Upper lobe of left lung (tissue), 6 donors: ENCODE results near the gene GASK1A. TPM values are rescaled to one million over a fixed set of nuclear protein-coding genes. Genes with fewer than 3 reads are reported as not detected.

Experiments used
- ATAC-seq, 2 donors: fragments of 200-7000 bp; cut with Tn5 transposase; one replicate each; pipeline ENCODE4 v1.9.1; 2022; ENCODE audit warnings: mild to moderate bottlenecking in 2 of 2, moderate library complexity in 2 of 2; ENCODE audit not compliant: low FRiP score in 2 of 2
- DNase-seq, 2 donors: peaks; one replicate each; pipeline ENCODE4 v3.0.0-alpha.2; 2019 to 2020
- H3K27ac ChIP-seq, 4 donors: fragments of 200-600 bp; sonication (generic); one replicate each; pipeline ENCODE4 v1.5.1; 2016 to 2019
- H3K27me3 ChIP-seq, 4 donors: fragments of 200-600 bp; sonication (generic); one replicate each; pipeline ENCODE4 v1.5.1; 2017 to 2019
- H3K36me3 ChIP-seq, 4 donors: fragments of 200-600 bp; sonication (generic); one replicate each; pipeline ENCODE4 v1.5.1; 2016 to 2019
- H3K4me1 ChIP-seq, 4 donors: fragments of 200-600 bp; sonication (generic); one replicate each; pipeline ENCODE4 v1.5.1; 2018 to 2019
- H3K4me3 ChIP-seq, 4 donors: fragments of 200-600 bp; sonication (generic); one replicate each; pipeline ENCODE4 v1.5.1; 2017 to 2019; ENCODE audit warnings: mild to moderate bottlenecking in 2 of 4, moderate library complexity in 1 of 4
- H3K9me3 ChIP-seq, 4 donors: fragments of 200-600 bp; sonication (generic); one replicate each; pipeline ENCODE4 v1.5.1; 2018 to 2019
- EP300 ChIP-seq, 4 donors: sonication (generic); formaldehyde crosslinking; IDR thresholded peaks; one replicate each; pipeline ENCODE4 v1.5.1; 2017; ENCODE audit warnings: antibody characterized with exemption in 4 of 4, control low read depth in 2 of 4
- POLR2A ChIP-seq, 4 donors: fragments of 450-650 bp; IDR thresholded peaks; one replicate each; pipeline ENCODE4 v1.5.1; 2016 to 2017; ENCODE audit warnings: antibody characterized with exemption in 4 of 4, mild to moderate bottlenecking in 2 of 4
- POLR2AphosphoS5 ChIP-seq, 2 donors: sonication (generic); formaldehyde crosslinking; IDR thresholded peaks; one replicate each; pipeline ENCODE4 v1.5.1; 2017; ENCODE audit warnings: antibody characterized with exemption in 2 of 2
- WGBS, 2 donors: methylation state at CpG; one replicate each; pipeline ENCODE4 v1.1.5; 2017 to 2018; 5-methylcytosine and 5-hydroxymethylcytosine counted together
- total RNA-seq, 6 donors: library from RNA; depleted of rRNA in 4 of 6; stranded (reverse); fragments of >200 nt in 4 of 6; gene quantifications; one replicate each; pipeline versions ENCODE4 v1.1.0 to v1.2.1, GENCODE V29; 2016 to 2021
- TF ChIP-seq, protein P1 (sequence below), 6 experiments: fragments of 450-650 bp in 4 of 6; fragments of 200-600 bp in 2 of 6; sonication (generic) in 2 of 6; IDR thresholded peaks; one replicate each; pipeline ENCODE4 v1.5.1; 2016 to 2019; ENCODE audit warnings: antibody characterized with exemption in 6 of 6
- donor health status: DM: no; HTN: no; CAD: no; lungs with moderate emphysema.
- donor health status: DM: no; HTN: yes; CAD: no; lungs with severe emphysema.

The GASK1A gene
- total RNA-seq, 6 donors from 2014 or later: 2.5 to 9.4 (median 7.7) TPM

DNA sequence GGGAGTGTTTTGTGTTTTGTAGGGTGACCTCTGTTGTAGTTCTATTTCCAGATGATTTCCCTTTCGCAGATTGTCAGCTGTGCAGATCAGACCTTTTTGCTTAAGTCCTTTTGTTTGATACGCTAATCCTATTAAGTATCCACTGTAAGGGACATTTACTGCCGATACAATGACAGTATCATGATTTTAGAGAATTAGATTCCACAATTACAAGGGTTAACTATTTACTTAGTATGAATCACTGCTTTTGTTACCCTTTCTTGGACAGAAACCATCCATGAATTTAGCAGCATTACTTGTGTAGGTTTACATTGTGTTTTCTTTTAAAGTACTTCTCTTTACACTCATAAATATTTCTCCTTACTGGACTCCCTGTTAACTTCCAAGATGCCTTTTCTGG, 41.8 kb upstream of the GASK1A start:
- DNase-seq: no peak
- Histone ChIP-seq H3K27me3 (no peaks in the 10 kb centered on the region), H3K4me3 (no peak overlapping the region), H3K9me3 (no peaks in the 10 kb centered on the region), H3K27ac (no peak overlapping the region), H3K36me3 (no peaks in the 10 kb centered on the region), H3K4me1 (no peaks in the 10 kb centered on the region)
- 95 to 97% methylated on average over 3 of the region's 3 CpGs for WGBS, 2 donors
- TF ChIP-seq EP300 (IDR thresholded peaks at IDR 0.05) (no peak), POLR2A (IDR thresholded peaks at IDR 0.05) (no peak), POLR2AphosphoS5 (IDR thresholded peaks at IDR 0.05) (no peak)
- TF ChIP-seq, protein P1, sequence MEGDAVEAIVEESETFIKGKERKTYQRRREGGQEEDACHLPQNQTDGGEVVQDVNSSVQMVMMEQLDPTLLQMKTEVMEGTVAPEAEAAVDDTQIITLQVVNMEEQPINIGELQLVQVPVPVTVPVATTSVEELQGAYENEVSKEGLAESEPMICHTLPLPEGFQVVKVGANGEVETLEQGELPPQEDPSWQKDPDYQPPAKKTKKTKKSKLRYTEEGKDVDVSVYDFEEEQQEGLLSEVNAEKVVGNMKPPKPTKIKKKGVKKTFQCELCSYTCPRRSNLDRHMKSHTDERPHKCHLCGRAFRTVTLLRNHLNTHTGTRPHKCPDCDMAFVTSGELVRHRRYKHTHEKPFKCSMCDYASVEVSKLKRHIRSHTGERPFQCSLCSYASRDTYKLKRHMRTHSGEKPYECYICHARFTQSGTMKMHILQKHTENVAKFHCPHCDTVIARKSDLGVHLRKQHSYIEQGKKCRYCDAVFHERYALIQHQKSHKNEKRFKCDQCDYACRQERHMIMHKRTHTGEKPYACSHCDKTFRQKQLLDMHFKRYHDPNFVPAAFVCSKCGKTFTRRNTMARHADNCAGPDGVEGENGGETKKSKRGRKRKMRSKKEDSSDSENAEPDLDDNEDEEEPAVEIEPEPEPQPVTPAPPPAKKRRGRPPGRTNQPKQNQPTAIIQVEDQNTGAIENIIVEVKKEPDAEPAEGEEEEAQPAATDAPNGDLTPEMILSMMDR (IDR thresholded peaks at IDR 0.05): no peak
- no peak for ATAC-seq

- DNase-seq (no peak), ATAC-seq (no peak)
- 69 to 76% methylated on average over 1 of the region's 1 CpG for WGBS, 2 donors
- H3K4me1 ChIP-seq: no peaks in the 10 kb centered on the region
- no peak overlapping the region for H3K27ac ChIP-seq
- H3K27me3 ChIP-seq: no peaks in the 10 kb centered on the region
- no peak for TF ChIP-seq POLR2AphosphoS5 (IDR thresholded peaks at IDR 0.05)
- TF ChIP-seq EP300 (IDR thresholded peaks at IDR 0.05): no peak
- TF ChIP-seq POLR2A (IDR thresholded peaks at IDR 0.05): no peak
- TF ChIP-seq, protein P1 (IDR thresholded peaks at IDR 0.05): no peak
- no peaks in the 10 kb centered on the region for H3K36me3 ChIP-seq
- H3K9me3 ChIP-seq: no peaks in the 10 kb centered on the region
- no peak overlapping the region for H3K4me3 ChIP-seq
Measured at GRCh38 chr3:42942693-42943092, 36.4 kb upstream of the GASK1A start.

- Histone ChIP-seq H3K4me3 (no peak overlapping the region), H3K36me3 (no peaks in the 10 kb centered on the region), H3K27ac (no peak overlapping the region), H3K9me3 (no peaks in the 10 kb centered on the region), H3K4me1 (no peaks in the 10 kb centered on the region), H3K27me3 (no peaks in the 10 kb centered on the region)
- no peak for DNase-seq
- TF ChIP-seq POLR2AphosphoS5 (IDR thresholded peaks at IDR 0.05): no peak
- no peak for TF ChIP-seq EP300 (IDR thresholded peaks at IDR 0.05)
- no peak for TF ChIP-seq POLR2A (IDR thresholded peaks at IDR 0.05)
- TF ChIP-seq, protein P1 (IDR thresholded peaks at IDR 0.05): no peak
- WGBS, 2 donors: 77 to 80% methylated on average over 5 of the region's 5 CpGs
- no peak for ATAC-seq
Measured at GRCh38 chr3:42946050-42946449, 33.1 kb upstream of the GASK1A start.

DNA sequence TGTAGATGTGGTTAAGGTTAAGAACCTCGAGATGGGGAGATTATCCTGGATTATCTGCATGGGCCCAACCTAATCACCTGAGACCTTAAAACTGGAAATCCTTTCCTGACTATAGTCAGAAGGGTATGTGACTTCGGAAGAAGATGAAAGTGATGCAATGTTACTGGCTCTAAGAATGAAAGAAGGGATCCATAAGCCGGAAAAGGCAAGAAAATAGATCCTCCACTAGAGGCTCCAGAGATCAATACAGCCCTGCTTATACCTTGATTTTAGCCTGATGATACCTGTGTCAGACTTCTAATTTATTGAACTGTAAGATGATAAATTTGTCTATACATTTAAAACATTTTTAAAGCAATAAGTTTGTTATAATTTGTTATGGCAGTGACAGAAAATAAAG, 21.5 kb upstream of the GASK1A start:
- no peaks in the 10 kb centered on the region for H3K27me3 ChIP-seq
- DNase-seq (no peak), ATAC-seq (no peak)
- H3K27ac ChIP-seq: no peak overlapping the region
- no peaks in the 10 kb centered on the region for H3K36me3 ChIP-seq
- TF ChIP-seq POLR2A (IDR thresholded peaks at IDR 0.05): no peak
- no peak for TF ChIP-seq EP300 (IDR thresholded peaks at IDR 0.05)
- no peak for TF ChIP-seq POLR2AphosphoS5 (IDR thresholded peaks at IDR 0.05)
- TF ChIP-seq, protein P1 (IDR thresholded peaks at IDR 0.05): no peak
- 84 to 90% methylated on average over 3 of the region's 3 CpGs for WGBS, 2 donors
- no peaks in the 10 kb centered on the region for H3K9me3 ChIP-seq
- no peak overlapping the region for H3K4me3 ChIP-seq
- H3K4me1 ChIP-seq: no peaks in the 10 kb centered on the region

DNA sequence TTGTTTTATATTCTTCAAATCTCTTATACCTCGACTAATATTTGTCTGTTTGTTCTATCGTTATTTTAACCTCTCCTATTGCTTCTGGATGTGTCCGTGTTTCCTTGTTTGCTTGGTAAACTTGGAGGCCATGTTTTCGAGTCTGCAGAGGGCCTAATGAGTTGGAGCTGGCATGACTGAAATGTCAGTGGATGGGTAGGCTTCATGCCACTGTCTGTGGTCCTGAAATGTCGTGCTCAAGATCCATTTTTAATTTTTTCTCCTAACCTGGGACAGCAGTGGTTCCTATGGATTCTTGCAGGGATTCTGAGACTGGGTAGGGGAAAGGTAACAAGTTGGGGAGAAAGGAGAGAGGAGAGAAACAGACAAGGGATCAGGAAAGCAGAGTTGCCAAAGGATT, 18.8 kb upstream of the GASK1A start:
- ATAC-seq: no peak
- 69 to 75% methylated on average over 5 of the region's 5 CpGs for WGBS, 2 donors

More for the DNA sequence above, 18.8 kb upstream of the GASK1A start:
- H3K36me3 ChIP-seq: no peaks in the 10 kb centered on the region
- TF ChIP-seq EP300 (IDR thresholded peaks at IDR 0.05): no peak
- no peak for TF ChIP-seq POLR2AphosphoS5 (IDR thresholded peaks at IDR 0.05)
- TF ChIP-seq, protein P1 (IDR thresholded peaks at IDR 0.05): no peak
- TF ChIP-seq POLR2A (IDR thresholded peaks at IDR 0.05): no peak
- no peak overlapping the region for H3K27ac ChIP-seq
- H3K27me3 ChIP-seq: no peaks in the 10 kb centered on the region
- H3K9me3 ChIP-seq: no peaks in the 10 kb centered on the region
- H3K4me1 ChIP-seq: no peaks in the 10 kb centered on the region
- no peak overlapping the region for H3K4me3 ChIP-seq
- no peak for DNase-seq
